Stimulated activated CD4-positive, alpha-beta T cell treated with anti-CD3 and anti-CD28 coated beads, Interleukin-2, amount 100 ng/mL, for 4 hours (primary cell): ENCODE data around the gene SERTAD2.
A peak's percentile ranks its signal among the peaks of the same experiment; 100 is the strongest.

Source experiments
- DNase-seq: peaks from one replicate; pipeline ENCODE4 v3.0.0-alpha.2; 2020; ENCODE audit warnings: low read depth

The SERTAD2 gene

DNA sequence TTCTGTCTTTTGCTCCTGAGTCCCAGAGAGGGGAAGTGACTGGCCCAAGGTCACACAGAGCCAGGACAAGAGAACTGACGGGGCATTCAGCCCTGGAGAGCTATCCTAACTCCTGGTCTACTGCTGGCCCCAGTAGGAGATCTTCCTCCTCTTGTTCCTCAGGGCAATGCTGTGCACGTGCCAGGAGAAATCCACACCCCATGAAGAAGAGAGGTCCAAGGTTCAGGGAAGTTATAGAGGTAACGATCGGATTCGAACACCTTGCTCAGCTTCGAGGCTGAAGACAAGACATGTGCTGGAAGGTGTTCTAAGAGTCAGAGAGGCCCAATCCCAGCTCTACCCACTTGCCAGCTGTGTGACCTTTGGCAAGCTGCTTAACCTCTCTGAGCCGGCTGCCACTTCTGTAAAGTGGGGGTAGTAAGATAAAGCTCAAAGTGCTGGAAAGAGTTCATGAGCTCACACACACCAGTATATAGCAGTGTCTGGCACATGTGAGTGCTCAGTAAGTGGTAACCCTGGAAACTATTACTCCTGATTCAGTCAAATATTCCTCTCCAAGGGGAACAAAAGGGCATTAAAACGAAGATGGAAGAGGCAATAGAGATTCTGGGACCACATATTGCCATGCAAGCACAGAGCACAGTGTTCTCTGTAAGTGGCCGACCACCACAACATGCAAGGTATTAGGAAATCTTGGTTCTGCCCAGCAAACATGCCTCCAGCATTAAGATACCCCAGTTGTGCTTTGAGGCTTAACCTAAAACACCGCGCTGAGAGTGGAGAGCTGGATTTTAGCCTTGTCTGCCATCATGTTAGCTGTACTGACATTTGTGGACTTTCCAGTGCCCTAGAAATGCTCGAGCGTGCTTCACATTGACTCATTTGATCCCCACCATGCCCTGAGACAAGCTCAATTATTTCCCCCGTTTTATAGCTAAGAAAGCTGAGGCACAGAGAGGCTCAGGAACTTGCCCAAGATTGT lies 25.6 kb downstream of the SERTAD2 start:
- DNase-seq, result no peak

DNA sequence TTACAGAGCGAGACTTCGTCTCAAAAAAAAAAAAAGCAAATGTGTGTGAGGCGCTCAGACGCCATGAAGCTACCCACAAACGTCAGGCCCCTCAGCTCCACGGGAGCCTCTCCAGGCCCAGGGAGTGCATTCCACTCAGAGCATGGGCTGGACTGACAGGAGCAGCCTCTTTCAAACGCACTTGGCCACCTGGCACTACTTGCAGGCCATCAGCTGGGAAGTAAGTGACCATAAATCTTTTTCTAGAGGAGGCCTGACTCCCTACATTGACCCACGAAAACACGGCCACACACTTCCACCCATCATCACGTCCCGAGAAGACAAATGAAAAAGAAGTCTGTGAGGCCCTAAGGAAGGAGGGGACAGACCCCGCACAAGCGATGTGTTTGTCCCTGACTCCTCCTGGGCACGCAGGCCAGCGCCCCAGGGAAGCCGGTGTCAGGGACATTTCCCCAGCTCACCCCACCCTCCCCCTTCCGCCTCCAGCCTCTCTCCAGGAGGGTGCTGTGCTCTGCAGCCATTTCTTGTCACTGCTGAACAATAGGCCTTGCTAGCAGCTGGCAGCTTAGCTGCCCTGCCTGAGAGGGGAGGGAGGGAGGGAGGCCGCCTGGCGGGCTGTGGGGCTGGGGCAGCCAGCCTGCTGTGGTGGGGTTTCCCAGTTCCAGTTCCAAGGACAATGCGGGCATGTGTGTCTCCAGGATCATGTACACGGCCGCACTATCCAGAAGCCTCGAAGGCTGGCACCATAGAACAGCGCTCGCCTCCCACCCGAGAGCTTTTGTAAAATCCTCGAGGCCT lies 26.6 kb downstream of the SERTAD2 start:
- DNase-seq, result no peak

DNA sequence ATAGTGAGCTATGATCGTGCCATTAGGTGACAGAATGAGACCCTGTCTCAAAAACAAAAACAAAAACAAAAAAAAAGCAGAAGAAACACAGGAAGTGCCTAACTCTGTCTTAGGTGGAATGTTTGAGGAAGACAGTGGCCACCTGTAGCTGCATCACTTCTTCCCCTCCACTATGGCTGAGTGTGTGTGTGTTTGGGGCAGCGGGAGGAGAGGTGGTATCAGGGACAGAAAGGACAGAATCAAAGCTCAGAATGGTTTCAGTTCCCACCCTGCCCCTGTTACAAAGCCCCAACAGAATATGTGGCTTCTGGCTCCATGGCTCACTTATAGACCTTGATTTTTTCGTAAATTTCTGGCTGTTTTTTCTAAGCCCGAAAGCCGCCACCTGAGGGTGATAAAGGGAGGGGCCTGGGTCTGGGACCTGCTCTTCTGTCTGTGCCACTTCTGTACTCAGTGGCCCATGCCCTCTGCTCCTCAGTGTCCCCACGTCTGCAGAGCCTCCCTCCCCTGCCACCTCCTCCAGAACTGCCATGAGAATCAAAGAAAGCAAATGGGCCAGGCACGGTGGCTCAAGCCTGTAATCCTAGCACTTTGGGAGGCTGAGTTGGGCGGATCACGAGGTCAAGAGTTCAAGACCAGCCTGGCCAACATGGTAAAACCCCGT lies 27.4 kb downstream of the SERTAD2 start:
- no peak for DNase-seq

DNA sequence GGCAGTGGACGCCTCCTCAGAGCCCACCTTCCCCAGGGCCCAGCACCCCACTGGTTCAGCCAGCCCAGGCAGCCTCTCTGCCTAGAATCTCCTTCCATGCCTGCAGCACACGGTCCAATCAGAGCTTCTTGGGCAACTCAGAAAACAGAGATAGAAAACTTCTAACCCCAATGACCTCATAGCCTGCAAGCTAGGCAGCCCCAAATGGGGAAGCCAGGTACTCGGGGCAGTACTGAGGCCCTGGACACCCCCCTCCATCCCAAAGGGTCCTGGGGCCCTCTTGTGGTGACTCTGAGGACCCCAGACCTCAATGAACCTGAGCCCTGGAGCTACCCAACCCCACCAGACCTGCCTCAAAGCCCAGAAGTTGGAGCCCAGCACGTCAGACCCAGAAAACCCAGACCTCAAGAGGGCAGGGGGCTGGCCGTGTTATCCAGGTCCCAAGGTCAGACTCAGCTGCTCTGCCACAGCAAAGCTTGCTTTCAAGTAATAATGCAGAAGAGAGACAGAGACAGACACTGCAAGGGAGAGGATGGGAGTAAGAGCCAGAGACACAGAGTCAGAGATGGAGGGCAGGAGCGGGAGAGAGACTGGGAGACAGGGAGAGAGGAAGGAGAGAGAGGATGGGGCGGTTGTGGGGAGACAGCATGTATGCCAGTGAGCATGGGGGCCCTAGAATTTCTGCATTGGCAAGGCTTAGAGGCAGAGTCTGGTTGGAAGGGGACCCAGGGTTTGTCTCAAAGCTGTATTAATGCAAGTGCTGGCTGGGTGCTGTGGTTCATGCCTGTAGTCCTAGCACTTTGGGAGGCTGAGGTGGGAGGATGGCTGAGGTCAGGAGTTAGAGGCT lies 28.2 kb downstream of the SERTAD2 start:
- no peak for DNase-seq

DNA sequence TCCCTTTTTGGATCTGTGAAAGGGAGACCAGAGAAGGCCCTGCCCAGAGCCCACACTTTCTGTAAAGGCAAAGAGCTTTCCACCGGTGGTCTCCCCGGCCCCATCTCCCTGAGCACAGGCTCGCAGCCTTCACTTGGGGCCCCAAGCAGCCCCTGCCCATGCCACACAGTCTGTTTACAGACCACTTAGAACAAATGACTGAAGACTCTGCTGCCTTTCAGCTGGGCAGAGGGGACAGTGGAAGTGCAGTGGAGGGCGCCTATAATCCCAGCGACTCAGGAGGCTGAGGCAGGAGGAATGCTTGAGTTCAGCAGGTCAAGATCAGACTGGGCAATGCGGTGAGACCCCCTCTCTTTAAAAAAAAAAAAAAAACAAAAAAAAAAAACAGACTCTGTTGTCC lies 28.9 kb downstream of the SERTAD2 start:
- no peak for DNase-seq

DNA sequence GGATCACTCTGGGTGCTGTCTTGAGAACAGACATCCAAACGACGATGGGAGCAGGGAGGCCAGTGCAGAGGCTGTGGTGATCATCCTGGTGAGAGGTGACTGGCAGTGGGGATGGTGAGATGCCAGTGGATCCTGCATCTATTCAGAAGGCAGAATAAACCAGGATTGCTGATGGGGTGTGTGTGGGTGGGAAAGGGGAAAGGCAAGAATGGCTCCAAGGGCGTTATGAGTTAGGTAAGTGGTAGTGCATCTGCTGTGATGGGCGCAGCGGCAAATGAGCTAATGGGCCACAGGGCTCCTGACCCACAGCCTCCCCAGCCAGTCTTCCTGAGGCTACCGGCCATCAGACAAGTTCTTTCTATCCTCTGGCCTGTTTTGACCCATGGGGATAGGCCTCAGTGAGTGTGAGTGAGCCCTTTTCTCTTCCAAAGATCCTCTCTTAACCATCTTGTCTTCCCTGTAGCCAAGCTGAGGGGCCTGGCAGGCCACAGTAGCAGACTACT lies 29.6 kb downstream of the SERTAD2 start:
- no peak for DNase-seq

DNA sequence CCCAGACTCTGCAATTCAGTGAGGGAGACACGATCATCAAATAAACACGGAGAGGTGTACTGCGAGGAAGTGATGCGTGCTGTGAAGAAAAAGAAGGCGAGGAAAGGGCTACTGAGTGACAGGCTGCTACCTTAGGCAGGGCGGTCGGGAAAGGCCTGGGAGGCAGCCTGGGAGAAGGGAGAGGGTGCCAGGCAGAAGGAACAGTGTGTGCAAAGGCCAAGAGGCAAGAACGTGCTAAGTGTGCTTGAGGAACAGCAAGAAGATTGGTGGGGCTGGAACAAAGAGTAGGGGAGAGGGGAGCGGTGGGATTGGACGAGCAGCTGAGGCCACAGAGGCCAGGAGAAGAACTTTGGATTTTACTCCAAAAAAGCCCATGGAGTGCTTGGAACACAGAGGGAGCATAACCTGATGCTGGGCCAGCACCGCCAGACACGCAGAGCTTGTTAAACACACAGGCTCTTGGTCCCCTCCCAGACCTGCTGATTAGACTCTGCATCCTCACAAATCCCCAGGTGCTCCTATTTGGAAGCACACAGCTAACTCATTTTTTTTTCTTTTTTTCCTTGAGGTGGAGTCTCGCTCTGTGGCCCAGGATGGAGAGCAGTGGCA lies 30.4 kb downstream of the SERTAD2 start:
- no peak for DNase-seq

DNA sequence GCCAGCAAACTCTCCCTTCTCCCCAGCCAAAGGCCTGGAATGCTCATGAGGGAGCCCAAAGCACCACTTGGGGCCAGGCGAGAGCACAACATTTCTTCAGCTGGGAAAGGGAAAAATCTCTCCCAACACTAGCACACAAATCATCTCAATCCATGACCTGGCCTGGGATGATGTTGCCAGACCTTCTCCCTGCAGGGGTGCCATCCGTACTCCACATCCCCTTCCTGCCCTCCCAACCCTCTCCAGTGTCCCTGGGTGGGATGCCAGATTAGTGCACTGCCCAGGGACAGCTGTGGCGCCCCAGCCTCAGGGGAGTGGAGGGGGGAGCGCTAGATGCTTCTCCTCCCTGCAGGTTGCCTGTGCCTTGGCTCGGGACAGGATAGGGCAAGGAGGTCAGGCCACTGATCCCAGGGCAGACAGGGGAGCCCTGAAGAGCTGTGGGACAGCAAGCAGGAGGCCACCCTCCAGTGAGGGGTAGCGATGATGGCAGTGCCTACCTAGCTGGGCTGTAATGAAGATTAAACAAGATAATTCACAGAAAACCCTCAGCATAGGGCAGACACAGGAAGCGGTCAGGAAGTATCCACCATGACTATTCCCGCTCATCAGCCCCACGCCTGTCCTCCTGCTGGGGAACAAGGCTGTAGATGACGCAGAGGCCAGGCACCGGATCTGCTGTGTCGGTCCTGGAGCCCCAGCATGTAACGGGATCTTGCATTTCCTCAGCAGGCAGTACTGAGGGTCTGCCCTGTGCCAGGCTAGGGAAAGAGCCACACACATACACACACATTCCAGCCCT lies 31.1 kb downstream of the SERTAD2 start:
- DNase-seq, result no peak

DNA sequence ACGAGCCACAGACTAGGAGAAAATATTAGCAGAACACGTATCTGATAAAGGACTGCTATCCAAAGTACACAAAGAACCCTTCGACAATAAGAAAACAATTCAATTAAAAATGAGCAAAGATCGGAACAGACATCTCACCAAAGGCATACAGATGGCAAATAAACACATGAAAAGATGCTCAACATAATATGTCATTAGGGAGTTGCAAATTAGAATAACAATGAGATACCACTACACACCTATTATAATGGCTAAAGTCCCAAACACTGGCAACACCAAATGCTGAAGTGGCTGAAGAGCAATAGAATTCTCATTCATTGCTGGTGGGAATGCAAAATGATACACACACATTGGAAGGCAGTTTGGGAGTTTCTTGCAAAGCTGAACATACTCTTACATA lies 33.1 kb downstream of the SERTAD2 start:
- no peak for DNase-seq

DNA sequence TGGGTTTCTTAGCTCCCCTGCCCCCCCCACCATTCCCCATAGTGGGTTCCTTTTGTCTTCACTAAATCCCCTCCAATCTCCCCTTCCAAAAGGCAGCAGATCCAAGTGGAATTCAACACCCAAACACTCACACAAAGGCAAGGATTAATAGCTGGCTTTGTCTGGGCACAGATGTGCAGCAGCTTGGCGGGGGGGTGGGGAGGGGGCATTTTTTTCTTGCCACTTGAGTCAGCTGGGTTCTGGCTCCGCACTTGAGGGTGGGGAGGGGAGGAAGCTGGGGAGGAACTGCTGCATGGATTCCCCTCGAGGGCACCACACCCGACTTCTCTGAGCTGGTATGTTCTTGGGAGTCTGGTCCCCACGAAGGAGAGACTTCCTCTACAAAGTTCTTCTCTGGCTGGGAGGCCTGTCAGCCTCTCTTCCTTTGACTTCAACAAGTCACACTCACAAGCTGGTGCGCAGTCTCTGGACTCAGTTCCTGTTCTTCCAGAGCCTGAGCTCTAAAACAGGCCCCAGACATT lies 36.0 kb downstream of the SERTAD2 start:
- no peak for DNase-seq

DNA sequence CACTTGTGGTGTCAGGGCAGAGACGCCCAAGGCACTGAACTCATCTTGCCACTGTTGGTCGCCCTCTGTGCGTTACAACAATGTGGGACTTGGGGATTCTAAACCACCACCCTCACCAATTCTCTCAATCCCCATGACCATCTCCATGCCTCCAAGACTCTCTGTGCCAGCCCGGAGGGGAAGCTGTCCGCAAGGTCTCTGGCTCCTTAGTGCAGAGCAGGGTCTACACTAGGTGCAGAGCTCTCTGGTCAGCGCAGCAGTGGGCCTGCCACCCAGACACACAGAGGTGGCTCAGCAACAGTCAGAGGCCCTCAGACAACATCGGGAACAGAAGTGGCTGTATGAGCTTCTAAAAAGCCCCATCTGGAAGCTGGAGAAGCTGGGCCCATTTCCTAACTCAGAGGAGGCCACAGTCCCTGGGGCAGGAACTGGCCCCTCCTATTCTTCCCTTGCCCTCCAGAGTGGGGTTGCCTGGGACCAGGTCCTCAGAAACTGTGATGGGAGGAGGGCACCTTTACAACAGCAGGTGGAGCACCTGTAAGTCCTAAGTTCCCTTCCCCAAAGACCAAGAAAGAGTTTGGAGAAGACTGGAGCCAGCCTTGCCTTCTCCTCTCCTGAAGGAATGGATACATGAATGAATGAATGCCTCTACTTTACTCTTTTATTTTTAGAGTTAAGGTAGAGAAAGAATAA lies 37.7 kb downstream of the SERTAD2 start:
- no peak for DNase-seq

DNA sequence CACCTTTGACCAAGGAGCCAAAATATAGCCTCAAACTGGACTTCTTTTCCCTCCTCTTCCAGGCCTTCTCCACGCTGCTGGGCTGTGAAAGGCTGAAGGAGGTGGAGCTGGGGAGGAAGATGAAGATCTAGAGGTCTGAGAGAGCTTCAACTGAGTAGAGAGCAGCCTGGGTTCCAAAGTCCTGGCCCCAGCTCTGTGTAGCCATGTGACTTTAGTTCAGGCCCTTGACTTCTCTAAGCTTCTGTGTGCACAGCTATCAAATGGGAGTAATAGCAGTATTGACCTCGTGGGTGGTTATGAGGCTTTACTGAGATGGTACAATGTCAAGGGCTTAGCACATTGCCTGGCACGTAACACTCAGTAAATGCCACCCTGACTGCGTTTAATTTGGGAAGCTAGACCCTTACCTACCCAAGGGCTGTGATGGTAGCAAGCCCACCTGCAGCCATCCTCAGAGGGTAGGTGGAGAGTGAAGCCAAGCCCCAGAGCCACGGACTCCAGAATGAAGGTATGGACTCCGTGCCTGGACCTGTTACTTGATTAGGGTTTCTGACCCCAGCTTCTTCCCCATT lies 38.4 kb downstream of the SERTAD2 start:
- no peak for DNase-seq

DNA sequence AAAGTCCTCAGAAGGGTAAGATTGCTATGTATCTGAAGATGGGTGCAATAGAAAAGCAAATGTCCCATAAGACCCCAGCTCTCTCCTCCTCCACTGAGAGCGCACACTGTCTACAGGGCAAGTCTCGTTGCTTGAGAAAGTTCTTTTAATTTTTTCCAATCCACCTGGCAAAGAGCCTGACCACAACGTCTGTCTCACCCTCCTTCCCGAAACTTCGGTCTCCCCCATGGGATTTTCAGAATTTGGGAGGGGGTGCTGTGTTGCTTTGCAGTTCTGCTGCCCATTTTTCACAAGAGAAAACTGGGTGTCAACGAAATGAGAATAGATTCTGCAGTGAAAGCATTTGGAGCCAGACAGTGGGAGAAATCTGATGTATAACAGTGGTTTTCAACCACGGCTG lies 40.4 kb downstream of the SERTAD2 start:
- DNase-seq, result no peak

DNA sequence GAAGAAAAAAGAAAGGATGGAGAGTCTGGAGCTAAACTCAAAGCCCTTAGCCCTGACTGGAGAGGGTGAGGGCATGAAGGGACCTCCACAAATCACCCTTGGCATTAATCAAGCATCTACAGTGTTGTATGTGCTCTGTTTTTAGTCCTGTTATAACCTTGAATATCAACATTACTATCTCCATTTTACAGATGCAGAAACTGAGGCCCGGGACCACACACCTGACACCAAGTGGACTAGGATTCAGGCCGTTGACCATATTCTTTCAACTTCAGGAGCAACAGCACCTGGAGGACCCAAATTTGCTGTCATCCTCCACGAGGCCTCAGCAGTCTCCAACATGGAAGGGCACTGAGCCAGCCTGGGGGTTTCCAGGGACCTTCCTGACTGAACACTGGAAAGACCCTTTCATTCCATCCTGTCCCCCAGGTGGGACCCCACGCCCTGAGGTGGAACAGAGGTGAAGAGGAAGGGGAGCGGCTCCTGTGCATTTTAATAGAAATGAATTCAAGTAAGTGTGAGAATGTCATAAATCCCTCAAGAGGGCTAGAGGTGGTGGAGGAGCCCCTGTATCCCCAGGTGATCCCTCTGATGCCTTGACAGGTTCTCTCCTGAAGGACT lies 41.0 kb downstream of the SERTAD2 start:
- no peak for DNase-seq

DNA sequence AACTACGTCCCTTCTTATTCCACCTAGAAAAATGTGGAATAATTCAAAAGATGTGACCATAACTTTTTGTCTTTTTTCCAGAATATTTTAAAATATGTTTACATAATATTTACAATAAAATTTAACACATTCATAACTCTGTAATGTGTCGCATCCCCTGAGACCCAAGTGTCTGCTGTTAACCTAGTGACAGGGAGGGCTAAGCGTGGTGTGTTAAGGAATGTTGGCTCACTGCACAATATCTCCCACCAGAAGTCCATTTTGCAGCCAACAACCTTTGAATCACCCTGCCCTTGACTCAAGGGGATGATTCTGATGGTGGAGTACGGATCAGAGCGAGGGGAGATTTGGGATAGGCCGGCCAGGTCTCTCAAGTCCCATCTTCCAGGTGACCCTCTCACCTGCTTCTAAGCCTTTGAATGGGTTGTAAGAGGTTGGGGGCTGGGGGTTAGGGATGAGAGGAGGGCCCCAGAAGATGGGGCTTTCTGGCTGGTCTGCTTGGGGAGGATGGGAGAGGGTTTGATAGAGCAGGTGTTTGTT lies 43.3 kb downstream of the SERTAD2 start:
- DNase-seq, result no peak

DNA sequence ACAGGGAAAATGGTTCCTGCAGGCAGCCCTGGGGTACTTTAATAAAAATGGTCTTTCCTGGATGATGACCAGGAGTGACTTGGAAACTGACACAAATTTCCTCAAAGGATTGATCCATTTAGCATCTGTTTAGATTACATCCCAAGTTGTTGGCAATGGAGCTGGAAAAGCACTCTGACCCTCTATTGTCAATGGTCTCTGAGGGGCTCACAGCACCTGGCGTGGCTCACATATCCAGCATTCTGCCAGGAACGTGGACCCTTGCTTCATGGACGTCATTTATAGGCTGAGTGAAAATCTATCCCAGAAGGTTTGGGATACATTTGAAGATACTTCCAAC lies 43.8 kb downstream of the SERTAD2 start:
- DNase-seq, result no peak

DNA sequence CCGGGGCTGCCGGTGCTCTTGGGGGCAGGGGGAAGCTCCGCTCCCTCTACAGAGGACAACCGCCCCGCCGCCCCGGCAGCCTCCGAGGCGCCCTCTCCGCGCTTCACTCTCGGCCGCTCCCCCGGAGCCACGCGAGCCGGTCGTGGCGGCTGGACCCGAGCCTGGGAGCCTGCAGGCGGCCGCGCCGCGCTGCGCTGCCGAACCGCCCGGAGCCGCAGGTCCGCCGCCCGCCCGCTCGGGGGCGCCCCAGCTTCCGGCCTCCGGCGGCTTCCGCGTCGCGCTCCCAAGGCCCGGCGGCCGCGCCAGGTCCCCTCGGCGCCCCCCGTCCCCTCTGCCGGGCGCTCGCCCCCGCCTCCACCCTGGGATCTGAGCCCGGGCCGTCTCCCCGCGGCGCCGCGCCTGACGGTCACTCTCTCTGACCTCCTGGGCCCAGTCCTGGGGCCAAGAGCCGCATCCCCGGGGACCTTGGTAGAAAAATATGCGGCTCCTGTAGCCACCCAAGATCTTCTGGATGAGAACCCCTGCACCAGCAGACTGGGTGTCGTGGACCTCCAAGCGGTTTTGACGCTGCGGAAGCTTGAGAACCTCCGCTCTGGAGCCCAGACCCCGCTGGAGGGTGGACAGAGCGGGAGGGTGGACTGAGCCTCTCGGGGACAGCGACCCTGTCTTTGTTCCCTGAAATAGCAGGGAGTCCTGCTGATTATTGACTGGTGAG lies 44.3 kb downstream of the SERTAD2 start:
- DNase-seq, result peak; percentile 32

DNA sequence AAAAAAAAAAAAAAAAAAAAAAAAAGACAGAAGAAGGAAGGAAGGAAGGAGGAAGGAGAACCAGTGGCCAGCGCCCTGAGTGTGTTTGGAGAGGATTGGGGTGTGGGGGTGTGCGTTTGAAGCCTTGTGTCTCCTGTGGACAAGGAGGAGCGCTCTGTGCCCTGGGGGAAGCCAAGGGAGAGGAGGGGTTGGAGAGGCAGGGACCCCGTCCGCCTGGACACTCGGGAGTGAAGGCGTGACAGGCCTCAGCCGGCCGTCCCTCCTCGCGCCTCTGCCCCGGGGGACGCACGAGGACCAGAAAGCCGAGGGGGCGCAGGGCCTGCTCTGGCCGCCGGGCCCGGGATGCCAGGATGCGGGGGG lies 44.9 kb downstream of the SERTAD2 start:
- DNase-seq, result no peak
